ENCODE data around the gene FOSL2. TPM values are rescaled to one million over a fixed set of nuclear protein-coding genes. Genes with fewer than 3 reads are reported as not detected.

The FOSL2 gene
- total RNA-seq, 4 donors from 2014 or later = 298 to 370 (median 337) TPM

DNA sequence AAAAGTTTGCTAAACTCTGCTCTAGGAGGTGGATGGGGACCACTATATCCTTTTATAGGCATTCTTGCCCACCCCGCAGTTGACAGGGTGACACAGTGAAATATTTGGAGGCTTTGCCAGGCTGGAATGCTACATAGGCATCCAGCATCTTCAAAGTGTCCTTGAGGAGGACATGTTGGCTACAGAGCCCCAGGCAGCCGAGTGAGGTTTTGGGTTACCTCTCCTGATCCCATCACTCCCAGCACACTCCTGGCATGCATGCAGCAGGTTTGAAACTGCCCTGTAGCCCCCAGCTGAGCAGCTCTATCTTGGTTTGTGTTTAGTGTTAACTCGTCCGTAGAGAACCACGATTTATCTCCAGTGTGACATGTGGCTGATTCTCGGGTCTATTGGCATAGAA, 7.3 kb downstream of the FOSL2 start:
- Histone ChIP-seq H3K27me3 (no peaks in the 10 kb centered on the region), H3K4me1 (peaks cover 83% of the 10 kb centered on the region), H3K36me3 (peaks cover 45% of the 10 kb centered on the region), H3K27ac (peak overlapping the region; percentile 99), H3K4me3 (peak overlapping the region; percentile 97), H3K9me3 (no peaks in the 10 kb centered on the region)
- no peak for DNase-seq (ENCODE audit: low spot score in 2 of 2)
- TF ChIP-seq EP300 (IDR thresholded peaks at IDR 0.05) = no peak
- TF ChIP-seq, protein P1, sequence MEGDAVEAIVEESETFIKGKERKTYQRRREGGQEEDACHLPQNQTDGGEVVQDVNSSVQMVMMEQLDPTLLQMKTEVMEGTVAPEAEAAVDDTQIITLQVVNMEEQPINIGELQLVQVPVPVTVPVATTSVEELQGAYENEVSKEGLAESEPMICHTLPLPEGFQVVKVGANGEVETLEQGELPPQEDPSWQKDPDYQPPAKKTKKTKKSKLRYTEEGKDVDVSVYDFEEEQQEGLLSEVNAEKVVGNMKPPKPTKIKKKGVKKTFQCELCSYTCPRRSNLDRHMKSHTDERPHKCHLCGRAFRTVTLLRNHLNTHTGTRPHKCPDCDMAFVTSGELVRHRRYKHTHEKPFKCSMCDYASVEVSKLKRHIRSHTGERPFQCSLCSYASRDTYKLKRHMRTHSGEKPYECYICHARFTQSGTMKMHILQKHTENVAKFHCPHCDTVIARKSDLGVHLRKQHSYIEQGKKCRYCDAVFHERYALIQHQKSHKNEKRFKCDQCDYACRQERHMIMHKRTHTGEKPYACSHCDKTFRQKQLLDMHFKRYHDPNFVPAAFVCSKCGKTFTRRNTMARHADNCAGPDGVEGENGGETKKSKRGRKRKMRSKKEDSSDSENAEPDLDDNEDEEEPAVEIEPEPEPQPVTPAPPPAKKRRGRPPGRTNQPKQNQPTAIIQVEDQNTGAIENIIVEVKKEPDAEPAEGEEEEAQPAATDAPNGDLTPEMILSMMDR (IDR thresholded peaks at IDR 0.05) = no peak
- no peak for TF ChIP-seq POLR2AphosphoS5 (IDR thresholded peaks at IDR 0.05)
- TF ChIP-seq POLR2A (IDR thresholded peaks at IDR 0.05) = no peak
- WGBS = 38% methylated on average over 6 of the region's 6 CpGs

DNA sequence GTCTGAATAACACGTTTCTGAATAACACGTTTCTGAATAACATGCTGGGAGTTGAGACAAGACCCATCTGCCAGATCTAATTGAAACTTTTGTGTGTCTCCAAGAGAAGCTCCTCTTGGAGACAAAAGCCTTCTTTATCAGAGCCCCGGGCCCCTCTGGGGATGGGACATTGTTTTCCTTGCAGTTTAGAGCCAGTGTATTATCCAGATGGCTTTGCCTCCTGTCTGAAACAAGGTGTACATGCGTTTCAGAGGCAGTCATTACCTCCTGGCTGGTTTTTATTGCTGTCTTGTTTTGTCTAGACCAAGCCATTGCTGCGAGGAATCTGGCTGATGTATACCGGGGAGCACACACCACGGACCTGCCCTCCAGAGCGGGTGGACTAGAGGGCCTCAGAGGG, 7.8 kb downstream of the FOSL2 start:
- Histone ChIP-seq H3K4me1 (peaks cover 87% of the 10 kb centered on the region), H3K27ac (peak overlapping the region; percentile 99), H3K36me3 (peaks cover 49% of the 10 kb centered on the region), H3K4me3 (peak overlapping the region; percentile 97), H3K9me3 (no peaks in the 10 kb centered on the region), H3K27me3 (no peaks in the 10 kb centered on the region)
- no peak for TF ChIP-seq POLR2AphosphoS5 (IDR thresholded peaks at IDR 0.05)
- no peak for TF ChIP-seq POLR2A (IDR thresholded peaks at IDR 0.05)
- TF ChIP-seq, protein P1 (IDR thresholded peaks at IDR 0.05) = no peak
- TF ChIP-seq EP300 (IDR thresholded peaks at IDR 0.05) = no peak
- no peak for DNase-seq (ENCODE audit: low spot score in 2 of 2)
- WGBS = 42% methylated on average over 8 of the region's 8 CpGs

DNA sequence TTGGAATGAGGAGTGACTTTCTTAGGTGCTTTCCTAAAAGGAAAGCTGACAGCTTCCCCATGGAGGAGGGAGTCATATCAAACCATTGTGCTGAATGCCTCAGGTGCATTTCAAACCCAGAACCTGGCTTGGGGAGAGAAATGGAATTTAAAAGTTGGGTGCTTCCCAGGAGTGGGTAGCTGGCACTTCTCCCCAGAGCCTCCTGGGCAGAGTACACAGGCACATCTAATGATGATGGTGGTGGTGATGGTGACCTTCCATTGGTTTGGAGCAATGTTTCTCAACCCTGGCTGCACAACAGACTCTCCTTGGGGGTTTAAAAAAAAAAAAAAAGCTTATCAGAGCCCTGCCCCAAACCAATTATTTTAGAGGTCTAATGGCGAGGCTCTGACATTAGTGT, 8.3 kb downstream of the FOSL2 start:
- Histone ChIP-seq H3K27ac (peak overlapping the region; percentile 99), H3K27me3 (no peaks in the 10 kb centered on the region), H3K4me3 (peak overlapping the region; percentile 97), H3K36me3 (peaks cover 54% of the 10 kb centered on the region), H3K4me1 (peaks cover 90% of the 10 kb centered on the region), H3K9me3 (no peaks in the 10 kb centered on the region)
- 38% methylated on average over 1 of the region's 1 CpG for WGBS
- DNase-seq (ENCODE audit: low spot score in 2 of 2) = no peak
- TF ChIP-seq POLR2AphosphoS5 (IDR thresholded peaks at IDR 0.05) (no peak), POLR2A (IDR thresholded peaks at IDR 0.05) (no peak), EP300 (IDR thresholded peaks at IDR 0.05) (no peak)
- TF ChIP-seq, protein P1 (IDR thresholded peaks at IDR 0.05) = no peak

DNA sequence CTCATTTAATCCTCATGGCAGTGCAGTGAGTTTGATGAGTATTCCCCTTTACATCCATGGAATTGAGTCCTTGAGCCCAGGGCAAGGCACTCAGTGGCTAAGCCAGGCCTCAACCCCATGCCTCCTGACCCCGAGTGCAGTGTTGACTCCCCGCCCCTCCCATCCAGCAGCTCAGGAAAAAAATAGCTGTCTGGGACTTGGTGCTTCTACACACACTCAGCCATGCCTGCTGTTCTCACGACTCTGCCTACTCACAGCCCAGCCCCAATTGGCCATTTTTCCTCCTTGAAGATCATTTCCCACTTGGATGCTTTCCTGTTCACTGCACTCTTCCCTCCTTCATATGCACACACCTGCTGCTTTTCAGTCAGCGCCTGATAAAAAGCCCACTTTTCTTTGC, 8.8 kb downstream of the FOSL2 start:
- peaks cover 95% of the 10 kb centered on the region for H3K4me1 ChIP-seq
- H3K4me3 ChIP-seq = no peak overlapping the region
- no peaks in the 10 kb centered on the region for H3K27me3 ChIP-seq
- WGBS = 49% methylated on average over 4 of the region's 4 CpGs
- peaks cover 59% of the 10 kb centered on the region for H3K36me3 ChIP-seq
- TF ChIP-seq POLR2AphosphoS5 (IDR thresholded peaks at IDR 0.05) (no peak), EP300 (IDR thresholded peaks at IDR 0.05) (no peak), POLR2A (IDR thresholded peaks at IDR 0.05) (no peak)
- TF ChIP-seq, protein P1 (IDR thresholded peaks at IDR 0.05) = no peak
- H3K27ac ChIP-seq = no peak overlapping the region
- no peak for DNase-seq (ENCODE audit: low spot score in 2 of 2)
- no peaks in the 10 kb centered on the region for H3K9me3 ChIP-seq

DNA sequence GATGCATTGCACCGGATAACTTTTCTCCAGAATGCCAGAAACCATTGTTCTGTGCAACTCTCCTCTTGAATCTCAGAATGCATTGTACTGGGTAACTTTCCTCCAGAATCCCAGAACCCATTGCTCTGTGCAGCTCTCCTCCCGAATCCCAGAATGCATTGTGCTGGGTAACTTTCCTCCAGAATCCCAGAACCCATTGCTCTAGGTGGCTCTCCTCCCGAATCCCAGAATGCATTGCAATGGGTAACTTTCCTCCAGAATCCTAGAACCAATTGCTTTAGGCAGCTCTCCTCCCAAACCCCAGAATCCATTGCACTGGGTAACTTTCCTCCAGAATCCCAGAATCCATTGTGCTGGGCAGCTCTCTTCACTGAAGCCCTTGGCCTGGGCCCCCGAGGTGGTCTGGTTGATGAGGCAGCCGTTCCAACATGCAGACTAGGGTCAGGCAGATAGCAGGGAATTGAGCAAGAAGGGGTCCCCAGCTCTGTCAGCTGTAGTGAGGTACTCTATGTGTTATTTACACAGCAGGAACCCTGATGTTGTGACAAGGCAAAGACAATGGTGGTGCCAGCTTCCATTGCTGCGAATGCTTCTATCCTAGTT, 9.4 kb downstream of the FOSL2 start:
- H3K36me3 ChIP-seq = peaks cover 66% of the 10 kb centered on the region
- no peaks in the 10 kb centered on the region for H3K27me3 ChIP-seq
- no peaks in the 10 kb centered on the region for H3K9me3 ChIP-seq
- TF ChIP-seq POLR2A (IDR thresholded peaks at IDR 0.05) = no peak
- no peak for TF ChIP-seq POLR2AphosphoS5 (IDR thresholded peaks at IDR 0.05)
- TF ChIP-seq EP300 (IDR thresholded peaks at IDR 0.05) = no peak
- TF ChIP-seq, protein P1 (IDR thresholded peaks at IDR 0.05) = no peak
- no peak overlapping the region for H3K4me3 ChIP-seq
- no peak for DNase-seq (ENCODE audit: low spot score in 2 of 2)
- H3K4me1 ChIP-seq = peaks cover 98% of the 10 kb centered on the region
- WGBS = 89% methylated on average over 6 of the region's 6 CpGs
- H3K27ac ChIP-seq = no peak overlapping the region
